Activated naive CD8-positive, alpha-beta T cell treated with anti-CD3 and anti-CD28 coated beads, Interleukin-2, amount 50 U/mL, for 24 hours (primary cell): ENCODE measurements around the gene CEBPG.

Source experiments
- ATAC-seq: fragments of 150-1000 bp; cut with Tn5 transposase; one replicate; pipeline ENCODE4 v1.10.0; 2021
- DNase-seq: peaks from one replicate; pipeline ENCODE4 v3.0.0; 2021
- H3K27ac Mint-ChIP-seq: one replicate; pipeline ENCODE4 v1.8.0; 2021; ENCODE audit warnings: mild to moderate bottlenecking, mixed read lengths
- H3K27me3 Mint-ChIP-seq: one replicate; pipeline ENCODE4 v1.8.0; 2021; ENCODE audit warnings: mixed read lengths
- H3K36me3 Mint-ChIP-seq: one replicate; pipeline ENCODE4 v1.8.0; 2021; ENCODE audit warnings: low read depth, mixed read lengths
- H3K4me1 Mint-ChIP-seq: one replicate; pipeline ENCODE4 v1.8.0; 2021; ENCODE audit warnings: mixed read lengths
- H3K4me3 Mint-ChIP-seq: one replicate; pipeline ENCODE4 v1.8.0; 2021; ENCODE audit warnings: mild to moderate bottlenecking, moderate library complexity, mixed read lengths
- H3K9me3 Mint-ChIP-seq: one replicate; pipeline ENCODE4 v1.8.0; 2021; ENCODE audit warnings: mixed read lengths

Gene CEBPG

GRCh38 chr19:33393286-33394005, 19.9 kb downstream of the CEBPG start:
- no peaks in the 10 kb centered on the region for H3K36me3 Mint-ChIP-seq
- no peak overlapping the region for H3K27ac Mint-ChIP-seq
- no peaks in the 10 kb centered on the region for H3K27me3 Mint-ChIP-seq
- no peaks in the 10 kb centered on the region for H3K4me1 Mint-ChIP-seq
- DNase-seq (no peak), ATAC-seq (no peak)
- no peak overlapping the region for H3K4me3 Mint-ChIP-seq
- H3K9me3 Mint-ChIP-seq, result no peaks in the 10 kb centered on the region

- no peaks in the 10 kb centered on the region for H3K4me1 Mint-ChIP-seq
- H3K27ac Mint-ChIP-seq, result no peak overlapping the region
- no peaks in the 10 kb centered on the region for H3K27me3 Mint-ChIP-seq
- no peaks in the 10 kb centered on the region for H3K9me3 Mint-ChIP-seq
- no peak for DNase-seq
- no peaks in the 10 kb centered on the region for H3K36me3 Mint-ChIP-seq
- no peak overlapping the region for H3K4me3 Mint-ChIP-seq
- no peak for ATAC-seq
Measured at GRCh38 chr19:33394006-33394722, 20.7 kb downstream of the CEBPG start.

- H3K4me1 Mint-ChIP-seq, result no peaks in the 10 kb centered on the region
- ATAC-seq (no peak), DNase-seq (no peak)
- no peaks in the 10 kb centered on the region for H3K36me3 Mint-ChIP-seq
- H3K27me3 Mint-ChIP-seq, result no peaks in the 10 kb centered on the region
- no peak overlapping the region for H3K27ac Mint-ChIP-seq
- no peak overlapping the region for H3K4me3 Mint-ChIP-seq
- no peaks in the 10 kb centered on the region for H3K9me3 Mint-ChIP-seq
Measured at GRCh38 chr19:33394723-33395560, 21.4 kb downstream of the CEBPG start.

- Mint-ChIP-seq H3K27ac (no peak overlapping the region), H3K4me1 (no peaks in the 10 kb centered on the region), H3K27me3 (no peaks in the 10 kb centered on the region), H3K36me3 (no peaks in the 10 kb centered on the region), H3K9me3 (no peaks in the 10 kb centered on the region), H3K4me3 (no peak overlapping the region)
- ATAC-seq (no peak), DNase-seq (no peak)
Measured at GRCh38 chr19:33395561-33396550, 22.3 kb downstream of the CEBPG start.

- no peak overlapping the region for H3K27ac Mint-ChIP-seq
- H3K4me3 Mint-ChIP-seq, result no peak overlapping the region
- H3K27me3 Mint-ChIP-seq, result no peaks in the 10 kb centered on the region
- H3K36me3 Mint-ChIP-seq, result no peaks in the 10 kb centered on the region
- no peaks in the 10 kb centered on the region for H3K9me3 Mint-ChIP-seq
- H3K4me1 Mint-ChIP-seq, result no peaks in the 10 kb centered on the region
- ATAC-seq (no peak), DNase-seq (no peak)
Measured at GRCh38 chr19:33396701-33397535, 23.4 kb downstream of the CEBPG start.

GRCh38 chr19:33397536-33398360, 24.2 kb downstream of the CEBPG start:
- Mint-ChIP-seq H3K27me3 (no peaks in the 10 kb centered on the region), H3K4me3 (no peak overlapping the region), H3K36me3 (no peaks in the 10 kb centered on the region), H3K9me3 (no peaks in the 10 kb centered on the region), H3K27ac (no peak overlapping the region), H3K4me1 (no peaks in the 10 kb centered on the region)
- ATAC-seq (no peak), DNase-seq (no peak)

GRCh38 chr19:33398361-33399060, 25.0 kb downstream of the CEBPG start:
- ATAC-seq, result no peak
- H3K27ac Mint-ChIP-seq, result no peak overlapping the region
- no peak for DNase-seq
- H3K36me3 Mint-ChIP-seq, result no peaks in the 10 kb centered on the region
- no peaks in the 10 kb centered on the region for H3K9me3 Mint-ChIP-seq
- H3K27me3 Mint-ChIP-seq, result no peaks in the 10 kb centered on the region
- H3K4me3 Mint-ChIP-seq, result no peak overlapping the region
- H3K4me1 Mint-ChIP-seq, result no peaks in the 10 kb centered on the region

- Mint-ChIP-seq H3K36me3 (no peaks in the 10 kb centered on the region), H3K4me1 (no peaks in the 10 kb centered on the region), H3K4me3 (no peak overlapping the region), H3K27me3 (no peaks in the 10 kb centered on the region), H3K27ac (no peak overlapping the region), H3K9me3 (no peaks in the 10 kb centered on the region)
- no peak for DNase-seq
- no peak for ATAC-seq
Measured at GRCh38 chr19:33399081-33399744, 25.7 kb downstream of the CEBPG start.

- Mint-ChIP-seq H3K27me3 (no peaks in the 10 kb centered on the region), H3K4me3 (no peak overlapping the region), H3K27ac (no peak overlapping the region), H3K9me3 (no peaks in the 10 kb centered on the region), H3K4me1 (no peaks in the 10 kb centered on the region), H3K36me3 (no peaks in the 10 kb centered on the region)
- no peak for DNase-seq
- no peak for ATAC-seq
Measured at GRCh38 chr19:33399745-33400681, 26.5 kb downstream of the CEBPG start.

GRCh38 chr19:33400856-33401682, 27.6 kb downstream of the CEBPG start:
- H3K27me3 Mint-ChIP-seq, result no peaks in the 10 kb centered on the region

More at GRCh38 chr19:33400856-33401682, 27.6 kb downstream of the CEBPG start:
- no peak for DNase-seq
- no peaks in the 10 kb centered on the region for H3K4me1 Mint-ChIP-seq
- H3K4me3 Mint-ChIP-seq, result no peak overlapping the region
- no peaks in the 10 kb centered on the region for H3K9me3 Mint-ChIP-seq
- no peak overlapping the region for H3K27ac Mint-ChIP-seq
- no peaks in the 10 kb centered on the region for H3K36me3 Mint-ChIP-seq
- no peak for ATAC-seq
